HepG2 (cell line): ENCODE measurements around the gene SHC3. TPM values are rescaled to one million over a fixed set of nuclear protein-coding genes. Genes with fewer than 3 reads are reported as not detected.

ENCODE experiments used
- ATAC-seq: fragments of 200-7000 bp; cut with Tn5 transposase; 3 replicates; pipeline ENCODE4 v1.9.1; 2020; ENCODE audit warnings: mild to moderate bottlenecking, moderate library complexity
- BruUV-seq: library from RNA; stranded (reverse); fragments of 400-500 nt; replicated peaks from 2 replicates; lab custom pipeline; 2021; lab: Mats Ljungman, UMichigan
- CTCF ChIA-PET: fragments of 300-600 bp; formaldehyde crosslinking; extraction: SDS; loops from one replicate; lab custom pipeline; 2021; ENCODE audit warnings: low total read pairs, inconsistent platforms, low intra/inter-chr PET ratio; lab: Yijun Ruan, JAX
- POLR2A ChIA-PET: fragments of 350-600 bp; sonication (Branson Sonifier 250); formaldehyde crosslinking; loops from one replicate; lab custom pipeline; 2020; ENCODE audit warnings: antibody characterized with exemption, inconsistent platforms; lab: Yijun Ruan, JAX
- DNase-seq: peaks from one replicate; pipeline ENCODE4 v3.0.0-alpha.2; 2015; ENCODE audit warnings: low spot score
- FAIRE-seq: peaks from 3 replicates; lab custom pipeline; 2011; peaks lifted over from hg19 to GRCh38; lab: Jason Lieb, UNC
- H2AFZ ChIP-seq: one replicate; pipeline ENCODE4 v1.6.1; 2011; ENCODE audit warnings: low read length, inconsistent platforms
- H3K27ac ChIP-seq: fragments of 300-600 bp; 3 replicates; pipeline ENCODE4 v1.8.0; 2011; ENCODE audit warnings: mixed run types, mild to moderate bottlenecking, mixed read lengths, low read length, inconsistent platforms; ENCODE audit not compliant: insufficient read depth; ENCODE audit errors: extremely low read length
- H3K27me3 ChIP-seq, 2 experiments: fragments of 200-600 bp in 1 of 2; 2 replicates in 1 of 2; 3 replicates in 1 of 2; pipeline versions ENCODE4 v1.6.0 to v1.8.0; 2011; ENCODE audit warnings: low read length in 2 of 2, mild to moderate bottlenecking in 2 of 2, moderate library complexity in 2 of 2, inconsistent platforms in 1 of 2; ENCODE audit not compliant: insufficient read depth in 2 of 2, control insufficient read depth in 1 of 2
- H3K36me3 ChIP-seq, 2 experiments: fragments of 200-600 bp in 1 of 2; replicated peaks in 1 of 2; 2 replicates in 1 of 2; 3 replicates in 1 of 2; pipeline versions ENCODE4 v1.5.1 to v1.8.0; 2011; ENCODE audit warnings: low read length in 2 of 2, inconsistent platforms in 1 of 2; ENCODE audit not compliant: insufficient read depth in 2 of 2, control insufficient read depth in 1 of 2
- H3K4me1 ChIP-seq: 2 replicates; pipeline ENCODE4 v1.5.1; 2012; ENCODE audit warnings: low read length, inconsistent platforms; ENCODE audit not compliant: insufficient read depth
- H3K4me2 ChIP-seq: 2 replicates; pipeline ENCODE4 v1.6.0; 2011; ENCODE audit warnings: low read depth, low read length, inconsistent platforms
- H3K4me3 ChIP-seq, 3 experiments: fragments of 200-600 bp in 1 of 3; sonication (generic), shearing (Covaris generic) in 1 of 3; replicated peaks in 1 of 3; 2 replicates each; pipeline ENCODE4 v1.5.1; 2011 to 2016; ENCODE audit warnings: low read length in 3 of 3, inconsistent platforms in 2 of 3, low read depth in 2 of 3, mild to moderate bottlenecking in 2 of 3, control low read depth in 1 of 3, mixed read lengths in 1 of 3; ENCODE audit not compliant: insufficient read depth in 1 of 3
- H3K79me2 ChIP-seq: one replicate; pipeline ENCODE4 v1.6.1; 2011; ENCODE audit warnings: low read length, inconsistent platforms; ENCODE audit not compliant: insufficient read depth
- H3K9ac ChIP-seq: 2 replicates; pipeline ENCODE4 v1.6.0; 2011; ENCODE audit warnings: mild to moderate bottlenecking, low read depth, low read length, inconsistent platforms; ENCODE audit not compliant: insufficient read depth
- H3K9me3 ChIP-seq: 2 replicates; pipeline ENCODE4 v1.5.1; 2012; ENCODE audit warnings: mild to moderate bottlenecking, low read length
- H4K20me1 ChIP-seq: 2 replicates; pipeline ENCODE4 v1.6.0; 2011; ENCODE audit warnings: inconsistent platforms, mild to moderate bottlenecking, low read length, moderate library complexity; ENCODE audit not compliant: insufficient read depth
- HNRNPLL ChIP-seq: fragments of 200-400 bp; formaldehyde crosslinking; IDR thresholded peaks from 2 replicates; pipeline ENCODE4 v1.6.1; 2017; ENCODE audit warnings: mild to moderate bottlenecking, low read depth, low read length; ENCODE audit not compliant: poor library complexity, severe bottlenecking
- NAIF1 ChIP-seq: sonication (generic); formaldehyde crosslinking; IDR thresholded peaks from 2 replicates; pipeline ENCODE4 v1.5.0; 2020; ENCODE audit warnings: mild to moderate bottlenecking, missing genetic modification reagents, borderline replicate concordance
- ZNF280D ChIP-seq: sonication (generic); formaldehyde crosslinking; IDR thresholded peaks from 2 replicates; pipeline ENCODE4 v1.5.1; 2020; ENCODE audit warnings: mild to moderate bottlenecking, missing genetic modification reagents
- ZSCAN9 ChIP-seq: IDR thresholded peaks from 2 replicates; pipeline ENCODE4 v1.6.1; 2016; ENCODE audit warnings: borderline replicate concordance
- WGBS: methylation state at CpG from one replicate; pipeline ENCODE4 v1.1.6; 2017; ENCODE audit warnings: low lambda C conversion rate; 5-methylcytosine and 5-hydroxymethylcytosine counted together
- in situ Hi-C: cut with HindIII; loops from 2 replicates; pipeline ENCODE4 v1.10.0; 2017; ENCODE audit warnings: low pct_unique_long_range_greater_than_20kb; ENCODE audit not compliant: extremely low pct_ligation_motif_present
- intact Hi-C: fragments of 100-400 bp; cut with micrococcal nuclease; formaldehyde crosslinking; loops from one replicate; pipeline ENCODE4 v1.10.0; 2022; ENCODE audit not compliant: unreplicated experiment
- polyA plus RNA-seq, 8 experiments: library from polyadenylated mRNA; depleted of rRNA in 3 of 8; stranded (reverse) in 7 of 8; unstranded in 1 of 8; fragments of >200 nt; fragmentation: Illumina TruSeq in 4 of 8; extraction: Trizol in 4 of 8; gene quantifications; 2 replicates each; pipeline versions ENCODE4 v1.2.1 to v1.2.3, GENCODE V29; 2011 to 2016; ENCODE audit warnings: low read depth in 4 of 8, missing spikeins in 1 of 8, mixed read lengths in 1 of 8; ENCODE audit not compliant: insufficient read depth in 1 of 8
- total RNA-seq, 5 experiments: library from RNA; depleted of rRNA; stranded (reverse); fragments of >200 nt; fragmentation: Illumina TruSeq; extraction: Trizol; gene quantifications; 2 replicates each; pipeline ENCODE4 v1.2.3, GENCODE V29; 2016; ENCODE audit warnings: low read depth in 1 of 5

SHC3 gene
- total and polyA plus RNA-seq, 2 of the 13 experiments (the other 11 are each of a cell fraction or from before 2014, with no cell fraction given) = 0.09 to 0.89 TPM

GRCh38 chr9:89044104-89044503 lies 134.5 kb downstream of the SHC3 start (continued):
- TF ChIP-seq ZNF280D (CRISPR knock-in tag) (no peak), HNRNPLL (no peak)

- Histone ChIP-seq H3K4me1 (no peaks in the 10 kb centered on the region), H3K79me2 (no peaks in the 10 kb centered on the region), H3K4me3 (no peak overlapping the region), H3K36me3 (no peaks in the 10 kb centered on the region), H3K27ac (no peak overlapping the region), H3K9ac (no peak overlapping the region), H4K20me1 (no peaks in the 10 kb centered on the region), H3K27me3 (no peaks in the 10 kb centered on the region), H2AFZ (no peak overlapping the region), H3K9me3 (no peaks in the 10 kb centered on the region), H3K4me2 (no peak overlapping the region)
- BruUV-seq = no TSS peak
- in situ Hi-C loops (no loop called here), intact Hi-C loops (no loop called here)
- 81% methylated on average over 6 of the region's 9 CpGs for WGBS
- FAIRE-seq (no peak), DNase-seq (no peak), ATAC-seq (no peak)
- POLR2A ChIA-PET = no interaction called here
- TF ChIP-seq NAIF1 (no peak), ZSCAN9 (no peak)
- CTCF ChIA-PET = no interaction called here
Observed at GRCh38 chr9:89042984-89043383, 135.6 kb downstream of the SHC3 start.
